ENCODE data around the gene RYR2. TPM values are rescaled to one million over a fixed set of nuclear protein-coding genes. Genes with fewer than 3 reads are reported as not detected.

RYR2 gene
- total RNA-seq, 6 donors from 2014 or later, result 1.8 to 23.0 (median 3.7) TPM

DNA sequence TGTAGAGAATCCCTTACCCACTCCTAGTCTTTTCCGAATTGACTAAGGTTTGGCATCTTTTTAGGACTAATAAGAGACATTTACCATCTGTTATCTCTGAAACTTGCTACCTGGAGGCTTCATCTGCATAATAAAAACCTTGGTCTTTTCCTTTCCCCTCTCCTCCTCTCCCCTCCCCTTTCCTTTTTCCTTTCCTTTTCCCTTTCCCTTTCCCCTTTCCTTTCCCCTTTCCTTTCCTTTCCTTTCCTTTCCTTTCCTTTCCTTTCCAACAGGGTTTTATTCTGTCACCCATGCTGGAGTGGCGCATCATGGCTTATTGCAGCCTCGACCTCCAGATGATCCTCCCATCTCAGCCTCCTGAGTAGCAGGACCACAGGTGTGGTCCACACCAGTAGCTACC is 195.7 kb downstream of the RYR2 start:
- H3K27me3 ChIP-seq, result no peaks in the 10 kb centered on the region
- no peaks in the 10 kb centered on the region for H3K36me3 ChIP-seq
- 75 to 85% methylated on average over 3 of the region's 3 CpGs for WGBS, 2 donors
- no peak for ATAC-seq (ENCODE audit: low FRiP score in 2 of 2)
- H3K4me3 ChIP-seq, result no peak overlapping the region
- peaks cover 0 to 5% (median 2%) of the 10 kb centered on the region in 4 donors for H3K4me1 ChIP-seq
- DNase-seq, result no peak
- TF ChIP-seq POLR2AphosphoS5 (IDR thresholded peaks at IDR 0.05), result no peak
- TF ChIP-seq POLR2A (IDR thresholded peaks at IDR 0.05), result no peak
- TF ChIP-seq EP300 (IDR thresholded peaks at IDR 0.05), result no peak
- TF ChIP-seq, protein P1, sequence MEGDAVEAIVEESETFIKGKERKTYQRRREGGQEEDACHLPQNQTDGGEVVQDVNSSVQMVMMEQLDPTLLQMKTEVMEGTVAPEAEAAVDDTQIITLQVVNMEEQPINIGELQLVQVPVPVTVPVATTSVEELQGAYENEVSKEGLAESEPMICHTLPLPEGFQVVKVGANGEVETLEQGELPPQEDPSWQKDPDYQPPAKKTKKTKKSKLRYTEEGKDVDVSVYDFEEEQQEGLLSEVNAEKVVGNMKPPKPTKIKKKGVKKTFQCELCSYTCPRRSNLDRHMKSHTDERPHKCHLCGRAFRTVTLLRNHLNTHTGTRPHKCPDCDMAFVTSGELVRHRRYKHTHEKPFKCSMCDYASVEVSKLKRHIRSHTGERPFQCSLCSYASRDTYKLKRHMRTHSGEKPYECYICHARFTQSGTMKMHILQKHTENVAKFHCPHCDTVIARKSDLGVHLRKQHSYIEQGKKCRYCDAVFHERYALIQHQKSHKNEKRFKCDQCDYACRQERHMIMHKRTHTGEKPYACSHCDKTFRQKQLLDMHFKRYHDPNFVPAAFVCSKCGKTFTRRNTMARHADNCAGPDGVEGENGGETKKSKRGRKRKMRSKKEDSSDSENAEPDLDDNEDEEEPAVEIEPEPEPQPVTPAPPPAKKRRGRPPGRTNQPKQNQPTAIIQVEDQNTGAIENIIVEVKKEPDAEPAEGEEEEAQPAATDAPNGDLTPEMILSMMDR (IDR thresholded peaks at IDR 0.05), result no peak
- H3K27ac ChIP-seq, result no peak overlapping the region
- no peaks in the 10 kb centered on the region for H3K9me3 ChIP-seq

DNA sequence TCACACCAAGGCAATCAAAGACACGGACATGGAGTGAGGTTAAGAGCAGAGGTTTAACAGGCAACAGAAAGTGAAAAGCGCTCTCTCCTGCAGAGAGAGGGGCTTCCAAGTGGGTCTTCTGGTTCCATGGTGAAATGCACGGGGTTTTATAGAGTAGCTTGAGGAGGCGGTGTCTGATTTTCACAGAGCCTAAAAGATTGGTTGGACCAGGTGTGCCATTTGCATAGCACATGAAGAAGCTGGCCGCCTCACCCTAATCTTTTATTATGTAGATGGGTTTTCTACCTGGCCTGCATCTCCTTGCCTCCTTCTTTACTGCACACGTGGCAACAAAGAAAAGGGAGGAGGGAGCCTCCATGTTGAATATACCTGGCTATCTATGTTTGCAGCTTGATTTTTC is 197.3 kb downstream of the RYR2 start:
- WGBS, 2 donors, result 63 to 71% methylated on average over 6 of the region's 6 CpGs
- no peaks in the 10 kb centered on the region for H3K36me3 ChIP-seq
- no peak overlapping the region for H3K4me3 ChIP-seq
- no peak for ATAC-seq (ENCODE audit: low FRiP score in 2 of 2)
- H3K9me3 ChIP-seq, result no peaks in the 10 kb centered on the region
- no peak overlapping the region for H3K27ac ChIP-seq
- peaks cover 0 to 5% (median 2%) of the 10 kb centered on the region in 4 donors for H3K4me1 ChIP-seq
- TF ChIP-seq, protein P1 (IDR thresholded peaks at IDR 0.05), result no peak
- no peak for TF ChIP-seq EP300 (IDR thresholded peaks at IDR 0.05)
- no peak for TF ChIP-seq POLR2AphosphoS5 (IDR thresholded peaks at IDR 0.05)
- no peak for TF ChIP-seq POLR2A (IDR thresholded peaks at IDR 0.05)
- no peaks in the 10 kb centered on the region for H3K27me3 ChIP-seq
- no peak for DNase-seq

DNA sequence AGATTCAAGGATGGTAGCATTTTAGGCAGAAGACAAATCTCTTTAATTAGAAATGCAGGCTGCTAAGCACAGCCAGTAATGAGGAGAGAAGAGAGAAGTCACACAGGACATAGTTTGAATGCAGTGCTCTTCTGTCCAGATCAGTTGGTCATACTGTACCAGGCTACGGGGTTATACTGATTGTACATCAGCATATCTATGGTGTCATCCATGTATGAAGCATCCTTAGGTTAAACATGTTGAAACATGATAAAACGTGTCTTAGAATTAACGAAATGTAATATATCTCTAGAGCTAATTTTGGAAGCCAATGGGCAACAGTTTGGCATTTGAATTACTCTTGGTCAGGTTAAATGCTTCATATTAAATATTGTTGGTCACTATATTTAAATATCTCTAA is 199.1 kb downstream of the RYR2 start:
- ATAC-seq (ENCODE audit: low FRiP score in 2 of 2), result no peak
- TF ChIP-seq, protein P1 (IDR thresholded peaks at IDR 0.05), result no peak
- TF ChIP-seq POLR2AphosphoS5 (IDR thresholded peaks at IDR 0.05) (no peak), POLR2A (IDR thresholded peaks at IDR 0.05) (no peak), EP300 (IDR thresholded peaks at IDR 0.05) (no peak)
- 50 to 86% methylated on average over 3 of the region's 3 CpGs for WGBS, 2 donors

DNA sequence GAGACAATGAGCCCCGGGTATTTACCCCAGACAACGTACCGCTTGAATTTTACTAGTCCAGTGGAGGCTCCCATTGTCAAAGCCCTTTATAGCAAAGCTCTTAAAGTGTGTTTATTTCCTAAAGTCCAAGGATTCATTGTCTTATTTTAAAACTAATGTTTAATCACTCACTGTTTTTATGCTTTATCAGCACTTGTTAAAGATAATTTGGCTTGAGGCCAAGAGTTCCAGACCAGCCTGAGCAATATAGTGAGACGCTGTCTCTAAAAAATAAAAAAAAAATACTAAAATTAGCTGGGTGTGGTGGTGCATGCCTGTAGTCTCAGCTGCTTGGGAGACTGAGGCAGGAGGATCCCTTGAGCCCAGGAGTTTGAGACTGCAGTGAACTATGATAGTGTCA is 202.8 kb downstream of the RYR2 start:
- Histone ChIP-seq H3K4me3 (no peak overlapping the region), H3K9me3 (no peaks in the 10 kb centered on the region), H3K27me3 (no peaks in the 10 kb centered on the region), H3K36me3 (no peaks in the 10 kb centered on the region), H3K27ac (no peak overlapping the region), H3K4me1 (no peaks in the 10 kb centered on the region)
- ATAC-seq (ENCODE audit: low FRiP score in 2 of 2), result no peak
- TF ChIP-seq POLR2AphosphoS5 (IDR thresholded peaks at IDR 0.05), result no peak
- TF ChIP-seq POLR2A (IDR thresholded peaks at IDR 0.05), result no peak
- TF ChIP-seq EP300 (IDR thresholded peaks at IDR 0.05), result no peak
- TF ChIP-seq, protein P1 (IDR thresholded peaks at IDR 0.05), result no peak
- no peak for DNase-seq
- 85 to 86% methylated on average over 4 of the region's 4 CpGs for WGBS, 2 donors

More for the DNA sequence above, 199.1 kb downstream of the RYR2 start:
- H3K27ac ChIP-seq, result no peak overlapping the region
- H3K4me3 ChIP-seq, result no peak overlapping the region
- no peak for DNase-seq
- H3K36me3 ChIP-seq, result no peaks in the 10 kb centered on the region
- H3K9me3 ChIP-seq, result no peaks in the 10 kb centered on the region
- no peaks in the 10 kb centered on the region for H3K27me3 ChIP-seq
- no peaks in the 10 kb centered on the region for H3K4me1 ChIP-seq

DNA sequence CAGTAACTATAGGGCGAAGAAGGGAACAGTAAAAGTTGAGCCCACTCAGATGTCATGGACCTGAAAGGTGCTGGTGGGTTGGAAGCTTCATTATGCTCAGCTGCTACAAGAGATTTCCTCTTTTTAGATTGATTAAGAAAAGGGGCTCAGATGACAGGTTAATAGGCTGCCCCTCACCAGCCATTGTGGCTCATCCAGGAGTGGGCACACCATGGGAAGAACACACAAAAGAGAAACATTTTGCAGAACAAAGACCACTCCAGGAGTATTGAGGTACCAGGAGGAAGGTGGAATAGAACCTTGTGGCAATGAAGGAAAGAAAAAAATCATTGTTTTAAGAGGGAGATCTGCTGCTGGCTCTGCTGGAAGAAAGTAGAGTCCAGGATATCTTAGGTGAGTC is 205.5 kb downstream of the RYR2 start:
- TF ChIP-seq POLR2A (IDR thresholded peaks at IDR 0.05) (no peak), EP300 (IDR thresholded peaks at IDR 0.05) (no peak), POLR2AphosphoS5 (IDR thresholded peaks at IDR 0.05) (no peak)
- TF ChIP-seq, protein P1 (IDR thresholded peaks at IDR 0.05), result no peak
- Histone ChIP-seq H3K36me3 (no peaks in the 10 kb centered on the region), H3K9me3 (no peaks in the 10 kb centered on the region), H3K4me3 (no peak overlapping the region), H3K4me1 (no peaks in the 10 kb centered on the region), H3K27me3 (no peaks in the 10 kb centered on the region), H3K27ac (no peak overlapping the region)
- WGBS, 2 donors, result 79 to 100% methylated on average over 1 of the region's 1 CpG
- no peak for ATAC-seq (ENCODE audit: low FRiP score in 2 of 2)
- DNase-seq, result no peak
